HUES6 (cell line): ENCODE results near the gene SYNE2.

ENCODE experiments used
- H3K27ac ChIP-seq: 2 replicates; pipeline ENCODE4 v1.7.0; 2013; ENCODE audit warnings: low read depth, mild to moderate bottlenecking, low read length, inconsistent platforms
- H3K27me3 ChIP-seq: 2 replicates; pipeline ENCODE4 v1.6.1; 2013; ENCODE audit warnings: low read length; ENCODE audit not compliant: control insufficient read depth, insufficient read depth
- H3K36me3 ChIP-seq: 2 replicates; pipeline ENCODE4 v1.6.1; 2013; ENCODE audit warnings: low read length; ENCODE audit not compliant: control insufficient read depth, insufficient read depth
- H3K4me1 ChIP-seq: 2 replicates; pipeline ENCODE4 v1.6.1; 2013; ENCODE audit warnings: low read length; ENCODE audit not compliant: control insufficient read depth, insufficient read depth
- H3K4me3 ChIP-seq: 2 replicates; pipeline ENCODE4 v1.5.1; 2013; ENCODE audit warnings: low read depth, low read length
- H3K9ac ChIP-seq: one replicate; pipeline ENCODE4 v1.6.1; 2013; ENCODE audit warnings: mild to moderate bottlenecking, low read length
- H3K9me3 ChIP-seq: 2 replicates; pipeline ENCODE4 v1.6.1; 2013; ENCODE audit warnings: low read depth, low read length; ENCODE audit not compliant: control insufficient read depth, insufficient read depth

The SYNE2 gene

GRCh38 chr14:63988579-63988978 lies 135.8 kb downstream of the SYNE2 start:
- Histone ChIP-seq H3K4me1 (no peaks in the 10 kb centered on the region), H3K4me3 (no peak overlapping the region), H3K36me3 (peaks cover 23% of the 10 kb centered on the region; the same call in 1 of the 2 replicates), H3K27ac (no peak overlapping the region), H3K9ac (no peak overlapping the region), H3K9me3 (no peaks in the 10 kb centered on the region), H3K27me3 (no peaks in the 10 kb centered on the region)

GRCh38 chr14:63991833-63992232 lies 139.0 kb downstream of the SYNE2 start:
- H3K9ac ChIP-seq, result no peak overlapping the region
- H3K36me3 ChIP-seq, result peaks cover 27% of the 10 kb centered on the region; the same call in 1 of the 2 replicates
- no peak overlapping the region for H3K4me3 ChIP-seq
- H3K27me3 ChIP-seq, result no peaks in the 10 kb centered on the region
- no peak overlapping the region for H3K27ac ChIP-seq
- H3K4me1 ChIP-seq, result no peaks in the 10 kb centered on the region
- no peaks in the 10 kb centered on the region for H3K9me3 ChIP-seq

GRCh38 chr14:63992858-63993257 lies 140.1 kb downstream of the SYNE2 start:
- Histone ChIP-seq H3K36me3 (peaks cover 36% of the 10 kb centered on the region), H3K4me1 (no peaks in the 10 kb centered on the region), H3K4me3 (no peak overlapping the region), H3K27ac (no peak overlapping the region), H3K9ac (no peak overlapping the region), H3K27me3 (no peaks in the 10 kb centered on the region), H3K9me3 (no peaks in the 10 kb centered on the region)

GRCh38 chr14:63993992-63994391 lies 141.2 kb downstream of the SYNE2 start:
- H3K27ac ChIP-seq, result no peak overlapping the region
- H3K9me3 ChIP-seq, result no peaks in the 10 kb centered on the region
- H3K27me3 ChIP-seq, result no peaks in the 10 kb centered on the region
- H3K9ac ChIP-seq, result no peak overlapping the region
- peaks cover 44% of the 10 kb centered on the region for H3K36me3 ChIP-seq
- H3K4me3 ChIP-seq, result no peak overlapping the region
- H3K4me1 ChIP-seq, result no peaks in the 10 kb centered on the region

GRCh38 chr14:63995285-63995684 lies 142.5 kb downstream of the SYNE2 start:
- peaks cover 56% of the 10 kb centered on the region for H3K36me3 ChIP-seq
- H3K4me1 ChIP-seq, result no peaks in the 10 kb centered on the region
- no peaks in the 10 kb centered on the region for H3K9me3 ChIP-seq
- no peaks in the 10 kb centered on the region for H3K27me3 ChIP-seq
- no peak overlapping the region for H3K4me3 ChIP-seq
- no peak overlapping the region for H3K9ac ChIP-seq
- no peak overlapping the region for H3K27ac ChIP-seq

GRCh38 chr14:63996016-63996415 lies 143.2 kb downstream of the SYNE2 start:
- Histone ChIP-seq H3K9ac (no peak overlapping the region), H3K36me3 (peaks cover 61% of the 10 kb centered on the region), H3K27ac (no peak overlapping the region), H3K27me3 (no peaks in the 10 kb centered on the region), H3K9me3 (no peaks in the 10 kb centered on the region), H3K4me1 (no peaks in the 10 kb centered on the region), H3K4me3 (no peak overlapping the region)

GRCh38 chr14:63996625-63997220 lies 143.9 kb downstream of the SYNE2 start:
- no peaks in the 10 kb centered on the region for H3K9me3 ChIP-seq
- no peak overlapping the region for H3K27ac ChIP-seq
- no peaks in the 10 kb centered on the region for H3K4me1 ChIP-seq
- peaks cover 61% of the 10 kb centered on the region for H3K36me3 ChIP-seq
- no peak overlapping the region for H3K9ac ChIP-seq
- no peaks in the 10 kb centered on the region for H3K27me3 ChIP-seq
- H3K4me3 ChIP-seq, result no peak overlapping the region

GRCh38 chr14:64000749-64001148 lies 147.9 kb downstream of the SYNE2 start:
- Histone ChIP-seq H3K4me3 (no peak overlapping the region), H3K27me3 (no peaks in the 10 kb centered on the region), H3K27ac (no peak overlapping the region), H3K4me1 (no peaks in the 10 kb centered on the region), H3K36me3 (peaks cover 86% of the 10 kb centered on the region), H3K9ac (no peak overlapping the region), H3K9me3 (no peaks in the 10 kb centered on the region)

GRCh38 chr14:64005822-64006221 lies 153.0 kb downstream of the SYNE2 start:
- H3K36me3 ChIP-seq, result peaks cover 61% of the 10 kb centered on the region

GRCh38 chr14:64008016-64008415 lies 155.2 kb downstream of the SYNE2 start:
- Histone ChIP-seq H3K4me3 (no peak overlapping the region), H3K9me3 (no peaks in the 10 kb centered on the region), H3K36me3 (peaks cover 47% of the 10 kb centered on the region), H3K27me3 (no peaks in the 10 kb centered on the region), H3K9ac (no peak overlapping the region), H3K27ac (no peak overlapping the region), H3K4me1 (no peaks in the 10 kb centered on the region)

More at GRCh38 chr14:64005822-64006221, 153.0 kb downstream of the SYNE2 start:
- no peaks in the 10 kb centered on the region for H3K27me3 ChIP-seq
- H3K9me3 ChIP-seq, result no peaks in the 10 kb centered on the region
- H3K4me1 ChIP-seq, result no peaks in the 10 kb centered on the region
- no peak overlapping the region for H3K4me3 ChIP-seq
- no peak overlapping the region for H3K9ac ChIP-seq
- no peak overlapping the region for H3K27ac ChIP-seq

GRCh38 chr14:64012003-64012402 lies 159.2 kb downstream of the SYNE2 start:
- H3K27me3 ChIP-seq, result no peaks in the 10 kb centered on the region
- no peaks in the 10 kb centered on the region for H3K4me1 ChIP-seq
- no peak overlapping the region for H3K4me3 ChIP-seq
- H3K9me3 ChIP-seq, result no peaks in the 10 kb centered on the region
- no peak overlapping the region for H3K27ac ChIP-seq
- H3K36me3 ChIP-seq, result peaks cover 25% of the 10 kb centered on the region
- H3K9ac ChIP-seq, result no peak overlapping the region
